GM23338 (cell line): ENCODE results near the gene RBM7.

Source experiments
- CTCF ChIP-seq, 2 experiments: fragments of 200-600 bp in 1 of 2; sonication (generic) in 1 of 2; conservative IDR thresholded peaks; 2 replicates each; pipeline versions ENCODE4 v1.5.1 to v1.6.1; 2016 to 2017; ENCODE audit warnings: antibody characterized with exemption in 2 of 2, low read depth in 2 of 2, mild to moderate bottlenecking in 2 of 2, moderate library complexity in 1 of 2
- EZH2 ChIP-seq: fragments of 200-600 bp; sonication (generic); IDR thresholded peaks from one replicate; pipeline ENCODE4 v1.8.0; 2017; ENCODE audit warnings: antibody characterized with exemption, mild to moderate bottlenecking, low read depth; ENCODE audit not compliant: unreplicated experiment
- EZH2phosphoT487 ChIP-seq: fragments of 200-600 bp; sonication (generic); IDR thresholded peaks from one replicate; pipeline ENCODE4 v1.8.1; 2018; ENCODE audit warnings: antibody characterized with exemption; ENCODE audit not compliant: unreplicated experiment
- JUNB ChIP-seq: IDR thresholded peaks from one replicate; pipeline ENCODE4 v1.6.1; 2016; ENCODE audit warnings: antibody characterized with exemption; ENCODE audit not compliant: unreplicated experiment
- POLR2AphosphoS5 ChIP-seq: IDR thresholded peaks from 2 replicates; pipeline ENCODE4 v1.6.1; 2016; ENCODE audit warnings: antibody characterized with exemption, low read depth
- REST ChIP-seq: IDR thresholded peaks from one replicate; pipeline ENCODE4 v1.6.1; 2018; ENCODE audit warnings: antibody characterized with exemption; ENCODE audit not compliant: unreplicated experiment
- STAT1 ChIP-seq: IDR thresholded peaks from one replicate; pipeline ENCODE4 v1.6.1; 2016; ENCODE audit warnings: antibody characterized with exemption; ENCODE audit not compliant: unreplicated experiment
- ZNF331 ChIP-seq: fragments of 250-450 bp; sonication (Bioruptor Pico); IDR thresholded peaks from 2 replicates; pipeline ENCODE4 v1.5.0; 2020; ENCODE audit warnings: low read depth, mild to moderate bottlenecking, moderate library complexity

- TF ChIP-seq CTCF (conservative IDR thresholded peaks at IDR 0.05; ENCODE audit: low read depth in 2 of 2) (no peak), JUNB (no peak), EZH2phosphoT487 (no peak), STAT1 (no peak), ZNF331 (no peak), EZH2 (no peak), POLR2AphosphoS5 (no peak), REST (no peak)
Observed at GRCh38 chr11:114386545-114386944, 13.9 kb upstream of the RBM7 start.
